H9 (cell line): ENCODE data around the gene DDX24. TPM values are rescaled to one million over a fixed set of nuclear protein-coding genes. Genes with fewer than 3 reads are reported as not detected.

Experiments used
- DNase-seq: peaks from one replicate; pipeline ENCODE4 v3.0.0-alpha.2; 2017
- H2AFZ ChIP-seq: one replicate; pipeline ENCODE4 v1.6.1; 2013; ENCODE audit warnings: mild to moderate bottlenecking, low read length, control low read depth, moderate library complexity
- H2AK5ac ChIP-seq: 2 replicates; pipeline ENCODE4 v1.6.1; 2013; ENCODE audit warnings: low read length, control low read depth, mixed read lengths; ENCODE audit not compliant: insufficient read length
- H2BK120ac ChIP-seq: one replicate; pipeline ENCODE4 v1.6.1; 2013; ENCODE audit warnings: low read depth, mild to moderate bottlenecking, low read length, control low read depth, inconsistent platforms; ENCODE audit not compliant: poor library complexity, severe bottlenecking
- H2BK12ac ChIP-seq: 2 replicates; pipeline ENCODE4 v1.6.1; 2013; ENCODE audit warnings: low read length, control low read depth, mixed read lengths, low read depth; ENCODE audit not compliant: insufficient read length
- H2BK15ac ChIP-seq: 2 replicates; pipeline ENCODE4 v1.6.1; 2013; ENCODE audit warnings: low read depth, low read length, control low read depth
- H2BK20ac ChIP-seq: one replicate; pipeline ENCODE4 v1.6.1; 2013; ENCODE audit warnings: low read depth, mild to moderate bottlenecking, low read length, control low read depth, inconsistent platforms; ENCODE audit not compliant: poor library complexity, severe bottlenecking
- H2BK5ac ChIP-seq: 2 replicates; pipeline ENCODE4 v1.6.1; 2013; ENCODE audit warnings: low read length, control low read depth, mixed read lengths; ENCODE audit not compliant: insufficient read length
- H3K14ac ChIP-seq: 2 replicates; pipeline ENCODE4 v1.6.1; 2013; ENCODE audit warnings: low read length, control low read depth; ENCODE audit not compliant: insufficient read depth
- H3K18ac ChIP-seq: 2 replicates; pipeline ENCODE4 v1.6.1; 2013; ENCODE audit warnings: low read depth, mild to moderate bottlenecking, mixed read lengths, low read length, control low read depth; ENCODE audit not compliant: insufficient read length
- H3K23ac ChIP-seq: 2 replicates; pipeline ENCODE4 v1.6.1; 2013; ENCODE audit warnings: low read length, control low read depth, mixed read lengths, low read depth; ENCODE audit not compliant: insufficient read length
- H3K23me2 ChIP-seq: 2 replicates; pipeline ENCODE4 v1.6.1; 2013; ENCODE audit warnings: low read depth, mild to moderate bottlenecking, mixed read lengths, low read length, control low read depth; ENCODE audit not compliant: insufficient read length, poor library complexity, severe bottlenecking
- H3K27ac ChIP-seq: 2 replicates; pipeline ENCODE4 v1.5.1; 2013; ENCODE audit warnings: low read length, control low read depth, mixed read lengths, low read depth; ENCODE audit not compliant: insufficient read length
- H3K27me3 ChIP-seq: 2 replicates; pipeline ENCODE4 v1.6.1; 2013; ENCODE audit warnings: low read length, control low read depth, inconsistent platforms; ENCODE audit not compliant: insufficient read depth
- H3K4ac ChIP-seq: 2 replicates; pipeline ENCODE4 v1.6.1; 2013; ENCODE audit warnings: low read depth, mild to moderate bottlenecking, control low read depth, inconsistent platforms, low read length, moderate library complexity
- H3K4me1 ChIP-seq: 2 replicates; pipeline ENCODE4 v1.6.1; 2013; ENCODE audit warnings: low read length, control low read depth, inconsistent platforms; ENCODE audit not compliant: insufficient read depth
- H3K4me2 ChIP-seq: 2 replicates; pipeline ENCODE4 v1.6.1; 2013; ENCODE audit warnings: low read length, control low read depth, mixed read lengths; ENCODE audit not compliant: insufficient read length, insufficient read depth
- H3K56ac ChIP-seq: 2 replicates; pipeline ENCODE4 v1.6.1; 2013; ENCODE audit warnings: low read depth, mild to moderate bottlenecking, mixed read lengths, low read length, control low read depth; ENCODE audit not compliant: insufficient read length
- H3K79me1 ChIP-seq: 2 replicates; pipeline ENCODE4 v1.6.1; 2013; ENCODE audit warnings: low read depth, mild to moderate bottlenecking, moderate library complexity, low read length, control low read depth, inconsistent platforms; ENCODE audit not compliant: insufficient read depth, poor library complexity, severe bottlenecking
- H3K79me2 ChIP-seq: 2 replicates; pipeline ENCODE4 v1.6.1; 2013; ENCODE audit warnings: low read length, control low read depth, inconsistent platforms; ENCODE audit not compliant: insufficient read depth
- H3K9ac ChIP-seq: 2 replicates; pipeline ENCODE4 v1.6.1; 2013; ENCODE audit warnings: low read length, control low read depth, mixed read lengths; ENCODE audit not compliant: insufficient read length; ENCODE audit errors: extremely low read depth
- H3K9me3 ChIP-seq: one replicate; pipeline ENCODE4 v1.6.1; 2013; ENCODE audit warnings: low read depth, low read length, inconsistent platforms; ENCODE audit not compliant: control insufficient read depth
- H3T11ph ChIP-seq: one replicate; pipeline ENCODE4 v1.6.1; 2013; ENCODE audit warnings: mild to moderate bottlenecking, low read length, control low read depth, inconsistent platforms
- H4K20me1 ChIP-seq: one replicate; pipeline ENCODE4 v1.6.1; 2013; ENCODE audit not compliant: control insufficient read depth, insufficient read length, insufficient read depth
- H4K5ac ChIP-seq: 2 replicates; pipeline ENCODE4 v1.6.1; 2013; ENCODE audit warnings: low read depth, mild to moderate bottlenecking, mixed read lengths, low read length, control low read depth; ENCODE audit not compliant: insufficient read length
- H4K8ac ChIP-seq: replicated peaks from 2 replicates; pipeline ENCODE4 v1.6.1; 2013; ENCODE audit warnings: low read length, control low read depth, mixed read lengths, low read depth; ENCODE audit not compliant: insufficient read length
- H4K91ac ChIP-seq: 2 replicates; pipeline ENCODE4 v1.6.1; 2013; ENCODE audit warnings: low read depth, mild to moderate bottlenecking, moderate library complexity, mixed read lengths, low read length, control low read depth; ENCODE audit not compliant: insufficient read length
- H3K27ac Mint-ChIP-seq, 3 experiments: 2 replicates in 2 of 3; 3 replicates in 1 of 3; pipeline ENCODE4 v1.8.0; 2020 to 2021; ENCODE audit warnings: mixed read lengths in 3 of 3, mild to moderate bottlenecking in 1 of 3, moderate library complexity in 1 of 3
- H3K27me3 Mint-ChIP-seq: 2 replicates; pipeline ENCODE4 v1.8.0; 2021; ENCODE audit warnings: low read depth, mild to moderate bottlenecking, moderate library complexity, mixed read lengths
- H3K36me3 Mint-ChIP-seq, 3 experiments: 2 replicates in 2 of 3; 3 replicates in 1 of 3; pipeline ENCODE4 v1.8.0; 2020 to 2021; ENCODE audit warnings: low read depth in 3 of 3, mixed read lengths in 3 of 3; ENCODE audit not compliant: insufficient read depth in 1 of 3
- H3K4me1 Mint-ChIP-seq, 2 experiments: 2 replicates each; pipeline ENCODE4 v1.8.0; 2020; ENCODE audit warnings: mixed read lengths in 2 of 2
- H3K4me3 Mint-ChIP-seq, 2 experiments: 2 replicates in 1 of 2; 3 replicates in 1 of 2; pipeline ENCODE4 v1.8.0; 2020 to 2021; ENCODE audit warnings: mild to moderate bottlenecking in 2 of 2, mixed read lengths in 2 of 2, moderate library complexity in 1 of 2
- H3K9me3 Mint-ChIP-seq, 2 experiments: 2 replicates in 1 of 2; 3 replicates in 1 of 2; pipeline ENCODE4 v1.8.0; 2020; ENCODE audit warnings: mild to moderate bottlenecking in 2 of 2, mixed read lengths in 2 of 2, moderate library complexity in 1 of 2
- WGBS: extraction: QIAGEN DNeasy Blood & Tissue Kit; methylation state at CpG from one replicate; pipeline ENCODE4 v1.1.7; 2013; ENCODE audit warnings: missing lambda C conversion rate, low lambda C conversion rate, mixed read lengths; ENCODE audit not compliant: insufficient read length; ENCODE audit errors: extremely low coverage; 5-methylcytosine and 5-hydroxymethylcytosine counted together
- total RNA-seq: library from RNA; stranded (reverse); gene quantifications from 2 replicates; pipeline ENCODE4 v1.2.1, GENCODE V29; 2021
- TF ChIP-seq, protein P1 (sequence below): fragments of 200-600 bp; sonication (generic); conservative IDR thresholded peaks from 3 replicates; pipeline ENCODE4 v1.8.0; 2021; ENCODE audit warnings: antibody characterized with exemption, mild to moderate bottlenecking

Gene DDX24
- total RNA-seq, 1 experiment from 2014 or later: 172 TPM

DNA sequence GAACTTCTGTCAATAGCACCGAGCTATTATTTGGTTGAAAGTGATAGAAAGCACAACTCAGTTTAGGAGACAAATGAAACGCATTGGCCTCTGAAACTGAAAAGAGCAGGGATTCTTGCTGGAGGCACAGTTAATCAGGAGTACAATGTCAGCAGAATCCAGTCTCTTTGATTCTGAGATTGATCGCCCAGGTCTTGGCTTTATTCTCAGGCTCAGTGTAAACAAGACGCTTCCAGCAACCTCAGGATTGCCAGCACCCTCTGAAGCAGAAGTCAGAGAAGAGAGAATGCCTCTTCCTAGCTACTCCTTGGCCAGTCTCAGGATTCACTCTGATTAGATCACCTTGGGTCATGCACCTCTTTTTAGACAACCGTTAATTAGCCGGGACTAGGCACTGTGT is 66.6 kb downstream of the DDX24 start:
- no peak overlapping the region for H3K56ac ChIP-seq
- H2AK5ac ChIP-seq: no peak overlapping the region
- no peak overlapping the region for H3K23ac ChIP-seq
- H4K8ac ChIP-seq: no peak overlapping the region
- H3K9me3 ChIP-seq: no peaks in the 10 kb centered on the region
- DNase-seq: no peak
- no peaks in the 10 kb centered on the region for H3K4me1 ChIP-seq
- no peaks in the 10 kb centered on the region for H3K36me3 Mint-ChIP-seq
- no peak overlapping the region for H2BK15ac ChIP-seq
- no peak overlapping the region for H3K14ac ChIP-seq
- H3K27ac ChIP-seq: no peak overlapping the region
- no peak overlapping the region for H3K18ac ChIP-seq
- H3K4ac ChIP-seq: no peak overlapping the region
- peaks cover 19% of the 10 kb centered on the region for H3K27me3 Mint-ChIP-seq
- no peak overlapping the region for H3K4me3 Mint-ChIP-seq
- H3T11ph ChIP-seq: no peak overlapping the region
- no peaks in the 10 kb centered on the region for H4K20me1 ChIP-seq
- no peaks in the 10 kb centered on the region for H3K23me2 ChIP-seq
- H3K79me1 ChIP-seq: no peaks in the 10 kb centered on the region
- H3K9ac ChIP-seq: no peak overlapping the region
- TF ChIP-seq, protein P1, sequence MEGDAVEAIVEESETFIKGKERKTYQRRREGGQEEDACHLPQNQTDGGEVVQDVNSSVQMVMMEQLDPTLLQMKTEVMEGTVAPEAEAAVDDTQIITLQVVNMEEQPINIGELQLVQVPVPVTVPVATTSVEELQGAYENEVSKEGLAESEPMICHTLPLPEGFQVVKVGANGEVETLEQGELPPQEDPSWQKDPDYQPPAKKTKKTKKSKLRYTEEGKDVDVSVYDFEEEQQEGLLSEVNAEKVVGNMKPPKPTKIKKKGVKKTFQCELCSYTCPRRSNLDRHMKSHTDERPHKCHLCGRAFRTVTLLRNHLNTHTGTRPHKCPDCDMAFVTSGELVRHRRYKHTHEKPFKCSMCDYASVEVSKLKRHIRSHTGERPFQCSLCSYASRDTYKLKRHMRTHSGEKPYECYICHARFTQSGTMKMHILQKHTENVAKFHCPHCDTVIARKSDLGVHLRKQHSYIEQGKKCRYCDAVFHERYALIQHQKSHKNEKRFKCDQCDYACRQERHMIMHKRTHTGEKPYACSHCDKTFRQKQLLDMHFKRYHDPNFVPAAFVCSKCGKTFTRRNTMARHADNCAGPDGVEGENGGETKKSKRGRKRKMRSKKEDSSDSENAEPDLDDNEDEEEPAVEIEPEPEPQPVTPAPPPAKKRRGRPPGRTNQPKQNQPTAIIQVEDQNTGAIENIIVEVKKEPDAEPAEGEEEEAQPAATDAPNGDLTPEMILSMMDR: no peak
- no peaks in the 10 kb centered on the region for H3K9me3 Mint-ChIP-seq
- no peak overlapping the region for H4K91ac ChIP-seq
- no peak overlapping the region for H2BK20ac ChIP-seq
- H2BK120ac ChIP-seq: no peak overlapping the region
- no peaks in the 10 kb centered on the region for H3K79me2 ChIP-seq
- no peak overlapping the region for H3K27ac Mint-ChIP-seq
- no peak overlapping the region for H3K4me2 ChIP-seq
- H2BK12ac ChIP-seq: no peak overlapping the region
- WGBS: no CpG with 5 or more reads among the region's 6 CpGs
- H2BK5ac ChIP-seq: no peak overlapping the region
- no peaks in the 10 kb centered on the region for H3K27me3 ChIP-seq
- H4K5ac ChIP-seq: no peak overlapping the region
- no peak overlapping the region for H2AFZ ChIP-seq
- H3K4me1 Mint-ChIP-seq: peaks cover 3 to 17% of the 10 kb centered on the region in 2 experiments; a peak in 3 of 4 replicates
